GM06990 (cell line): ENCODE data around the gene ICE2.

Source experiments
- DNase-seq: peaks from one replicate; pipeline ENCODE4 v3.0.0-alpha.2; 2011; ENCODE audit not compliant: insufficient read length; ENCODE audit errors: extremely low read depth
- H3K27me3 ChIP-seq: replicated peaks from 2 replicates; pipeline ENCODE4 v1.6.0; 2011; ENCODE audit warnings: low read length; ENCODE audit not compliant: control insufficient read depth, insufficient read depth
- H3K36me3 ChIP-seq: 2 replicates; pipeline ENCODE4 v1.5.1; 2011; ENCODE audit warnings: low read length; ENCODE audit not compliant: control insufficient read depth, insufficient read depth
- H3K4me3 ChIP-seq: replicated peaks from 2 replicates; pipeline ENCODE4 v1.5.1; 2011; ENCODE audit warnings: low read depth, mild to moderate bottlenecking, control low read depth, low read length
- CTCF ChIP-seq: IDR thresholded peaks from 2 replicates; pipeline ENCODE4 v1.5.1; 2011; ENCODE audit warnings: low read length, control low read depth, mild to moderate bottlenecking, inconsistent platforms; ENCODE audit not compliant: insufficient read depth, poor library complexity, severe bottlenecking

The ICE2 gene

GRCh38 chr15:60480149-60480548, 1.2 kb upstream of the ICE2 start:
- no peak for TF ChIP-seq CTCF
- DNase-seq = peak; percentile 22
- peaks cover 2% of the 10 kb centered on the region; the same call in 1 of the 2 replicates for H3K36me3 ChIP-seq
- no peaks in the 10 kb centered on the region for H3K27me3 ChIP-seq
- peak overlapping the region; percentile 96 for H3K4me3 ChIP-seq

GRCh38 chr15:60479361-60480110, 594 bp upstream of the ICE2 start:
- Histone ChIP-seq H3K4me3 (peak overlapping the region; percentile 96), H3K36me3 (peaks cover 3% of the 10 kb centered on the region), H3K27me3 (no peaks in the 10 kb centered on the region)
- TF ChIP-seq CTCF = no peak
- DNase-seq = peak; percentile 5

GRCh38 chr15:60477916-60478565, 901 bp downstream of the ICE2 start:
- Histone ChIP-seq H3K27me3 (no peaks in the 10 kb centered on the region), H3K36me3 (peaks cover 6% of the 10 kb centered on the region), H3K4me3 (peak overlapping the region; percentile 96)
- peak; percentile 18 for DNase-seq
- no peak for TF ChIP-seq CTCF

GRCh38 chr15:60477164-60477563, 1.8 kb downstream of the ICE2 start:
- H3K4me3 ChIP-seq = peak overlapping the region; percentile 96
- no peak for DNase-seq
- no peak for TF ChIP-seq CTCF
- H3K27me3 ChIP-seq = no peaks in the 10 kb centered on the region
- peaks cover 9% of the 10 kb centered on the region for H3K36me3 ChIP-seq

GRCh38 chr15:60476713-60477112, 2.2 kb downstream of the ICE2 start:
- peak overlapping the region; percentile 96; the same call in 1 of the 2 replicates for H3K4me3 ChIP-seq
- peaks cover 9% of the 10 kb centered on the region for H3K36me3 ChIP-seq
- no peak for DNase-seq
- TF ChIP-seq CTCF = no peak
- H3K27me3 ChIP-seq = no peaks in the 10 kb centered on the region

- Histone ChIP-seq H3K36me3 (peaks cover 8% of the 10 kb centered on the region), H3K27me3 (no peaks in the 10 kb centered on the region), H3K4me3 (no peak overlapping the region)
- DNase-seq = no peak
- no peak for TF ChIP-seq CTCF
These were observed 5.8 kb downstream of the ICE2 start for GRCh38 chr15:60473135-60473534.
